Left ventricle myocardium superior (tissue), 1 donor: ENCODE measurements around the gene CARD11. TPM values are rescaled to one million over a fixed set of nuclear protein-coding genes. Genes with fewer than 3 reads are reported as not detected.

Source experiments
- ATAC-seq: fragments of 200-7000 bp; cut with Tn5 transposase; one replicate; pipeline ENCODE4 v1.9.1; 2020; ENCODE audit warnings: mild to moderate bottlenecking, moderate library complexity
- DNase-seq: peaks from one replicate; pipeline ENCODE4 v3.0.0-alpha.2; 2020
- intact Hi-C: fragments of 100-400 bp; cut with micrococcal nuclease; formaldehyde crosslinking; loops from one replicate; pipeline ENCODE4 v1.11.0; 2022
- total RNA-seq: library from RNA; stranded (reverse); fragmentation: NEBNext Ultra II Directional; extraction: Animal tissue kit (Norgen Biotek cat#: 25700); gene quantifications from one replicate; pipeline ENCODE4 v1.2.1, GENCODE V29; 2021
- donor health status: DM: no; HTN: yes; CAD: no; lungs with severe emphysema.

CARD11 gene
- total RNA-seq, 1 donor from 2014 or later: 0.37 TPM

GRCh38 chr7:2996141-2996540, 47.5 kb downstream of the CARD11 start:
- no peak for DNase-seq
- intact Hi-C loops: no loop called here
- ATAC-seq: no peak

GRCh38 chr7:2993868-2994267, 49.8 kb downstream of the CARD11 start:
- intact Hi-C loops: no loop called here
- ATAC-seq (no peak), DNase-seq (no peak)

GRCh38 chr7:2993396-2993795, 50.3 kb downstream of the CARD11 start:
- ATAC-seq (no peak), DNase-seq (no peak)
- intact Hi-C loops: no loop called here

- intact Hi-C loops: no loop called here
- ATAC-seq (no peak), DNase-seq (no peak)
These were observed 52.7 kb downstream of the CARD11 start for GRCh38 chr7:2990949-2991470.

GRCh38 chr7:2986561-2986960, 57.1 kb downstream of the CARD11 start:
- ATAC-seq (no peak), DNase-seq (no peak)
- intact Hi-C loops: no loop called here

GRCh38 chr7:2985866-2986265, 57.8 kb downstream of the CARD11 start:
- ATAC-seq: no peak
- DNase-seq: no peak

GRCh38 chr7:2984091-2984490, 59.6 kb downstream of the CARD11 start:
- ATAC-seq: no peak
- intact Hi-C loops: no loop called here
- DNase-seq: no peak

More at GRCh38 chr7:2985866-2986265, 57.8 kb downstream of the CARD11 start:
- intact Hi-C loops: no loop called here

GRCh38 chr7:2983586-2983985, 60.1 kb downstream of the CARD11 start:
- DNase-seq: no peak
- no peak for ATAC-seq
- intact Hi-C loops: no loop called here

GRCh38 chr7:2982831-2983230, 60.8 kb downstream of the CARD11 start:
- intact Hi-C loops: no loop called here
- no peak for DNase-seq
- ATAC-seq: no peak

GRCh38 chr7:2982401-2982800, 61.3 kb downstream of the CARD11 start:
- intact Hi-C loops: no loop called here
- ATAC-seq: no peak
- DNase-seq: no peak

- ATAC-seq: no peak
- intact Hi-C loops: no loop called here
- DNase-seq: no peak
These were observed 62.6 kb downstream of the CARD11 start for GRCh38 chr7:2981103-2981480.

GRCh38 chr7:2980401-2981102, 63.1 kb downstream of the CARD11 start:
- ATAC-seq (no peak), DNase-seq (no peak)

GRCh38 chr7:2979951-2980350, 63.7 kb downstream of the CARD11 start:
- ATAC-seq (no peak), DNase-seq (no peak)
- intact Hi-C loops: no loop called here

More at GRCh38 chr7:2980401-2981102, 63.1 kb downstream of the CARD11 start:
- intact Hi-C loops: no loop called here

- DNase-seq (no peak), ATAC-seq (no peak)
- intact Hi-C loops: no loop called here
These were observed 64.5 kb downstream of the CARD11 start for GRCh38 chr7:2979201-2979631.

- intact Hi-C loops: no loop called here
- DNase-seq: no peak
- ATAC-seq: no peak
These were observed 65.3 kb downstream of the CARD11 start for GRCh38 chr7:2978408-2978807.

- intact Hi-C loops: no loop called here
- ATAC-seq: no peak
- DNase-seq: no peak
These were observed 67.8 kb downstream of the CARD11 start for GRCh38 chr7:2975821-2976371.

GRCh38 chr7:2974093-2974819, 69.4 kb downstream of the CARD11 start:
- DNase-seq (no peak), ATAC-seq (no peak)
- intact Hi-C loops: no loop called here

GRCh38 chr7:2972835-2973161, 70.9 kb downstream of the CARD11 start:
- intact Hi-C loops: no loop called here
- ATAC-seq (no peak), DNase-seq (no peak)

GRCh38 chr7:2971914-2972834, 71.5 kb downstream of the CARD11 start:
- no peak for ATAC-seq
- intact Hi-C loops: no loop called here
- no peak for DNase-seq
